ENCODE data around the gene FATE1. TPM values are rescaled to one million over a fixed set of nuclear protein-coding genes. Genes with fewer than 3 reads are reported as not detected.
A peak's percentile ranks its signal among the peaks of the same experiment; 100 is the strongest.

FATE1 gene
- total RNA-seq, 1 donor from 2014 or later, result not detected

DNA sequence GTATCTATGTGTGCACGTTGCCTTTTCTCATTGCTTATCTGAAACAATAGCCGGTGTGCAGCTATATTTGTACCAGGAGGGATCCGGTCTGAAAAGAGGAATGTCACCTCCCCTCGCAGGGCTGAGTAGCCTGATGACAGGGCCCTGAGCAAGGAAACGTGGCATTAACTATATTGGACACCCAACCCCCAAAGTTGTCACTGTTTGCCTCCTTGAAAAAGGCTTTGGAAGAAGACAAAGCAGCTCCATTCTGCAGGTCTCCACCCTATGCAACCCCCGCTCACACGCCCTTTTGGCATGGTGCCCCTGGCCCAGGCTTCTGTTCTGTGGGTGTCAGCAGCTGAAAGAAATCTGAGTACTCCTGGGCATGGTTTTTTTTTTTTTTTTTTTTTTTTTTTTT is 12.3 kb upstream of the FATE1 start:
- peak; percentile 79 for DNase-seq (ENCODE audit: low spot score)

DNA sequence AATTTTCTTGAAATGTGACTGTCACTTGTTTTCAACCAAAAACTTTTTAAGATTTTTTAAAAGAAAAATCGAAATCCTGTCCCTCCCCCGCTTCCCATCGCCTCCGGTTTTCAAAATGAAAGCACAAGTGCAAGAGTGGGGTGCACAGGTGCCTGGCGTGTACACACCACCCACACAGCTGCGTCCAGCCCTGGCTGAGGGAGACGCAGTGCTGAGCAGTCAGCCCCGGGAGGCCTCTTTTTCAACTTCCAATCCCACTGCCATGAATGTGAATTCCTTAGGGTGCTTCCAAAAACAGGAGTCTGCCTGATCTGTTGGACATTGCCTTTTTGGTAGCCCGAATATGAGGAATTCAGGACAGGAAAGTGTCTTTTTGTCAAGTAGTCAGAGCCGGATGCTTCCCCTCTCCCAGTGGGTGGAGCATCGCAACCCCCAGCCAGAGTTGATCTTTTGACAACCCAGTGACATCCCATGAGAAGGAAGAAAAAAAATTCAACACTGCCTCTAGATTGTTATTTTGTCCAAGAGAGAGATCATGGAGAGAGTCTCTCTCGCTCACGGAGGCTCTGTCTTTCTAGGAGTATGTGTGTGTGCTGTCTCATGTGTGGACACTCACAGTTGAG is 11.7 kb upstream of the FATE1 start:
- DNase-seq (ENCODE audit: low spot score), result peak; percentile 76

DNA sequence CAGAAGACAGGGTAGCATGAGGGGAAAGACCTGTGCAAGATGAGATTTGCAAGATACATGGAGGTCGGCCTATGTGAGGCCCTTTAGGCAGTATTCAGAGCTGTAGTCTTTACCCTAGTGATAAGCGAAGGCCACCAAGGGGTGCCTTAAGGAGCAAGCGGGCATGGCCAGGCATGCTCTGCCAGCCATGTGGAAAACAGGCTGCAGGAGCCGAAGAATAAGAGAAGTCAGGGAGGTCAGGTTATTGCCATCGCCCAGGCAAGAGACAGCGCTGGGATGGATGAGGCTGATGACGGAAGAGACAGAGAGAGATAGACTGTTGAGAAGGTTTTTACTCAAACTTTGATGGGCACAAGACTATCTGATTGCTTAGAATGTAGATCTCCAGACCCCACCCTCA is 7.0 kb upstream of the FATE1 start:
- no peak for DNase-seq (ENCODE audit: low spot score)

DNA sequence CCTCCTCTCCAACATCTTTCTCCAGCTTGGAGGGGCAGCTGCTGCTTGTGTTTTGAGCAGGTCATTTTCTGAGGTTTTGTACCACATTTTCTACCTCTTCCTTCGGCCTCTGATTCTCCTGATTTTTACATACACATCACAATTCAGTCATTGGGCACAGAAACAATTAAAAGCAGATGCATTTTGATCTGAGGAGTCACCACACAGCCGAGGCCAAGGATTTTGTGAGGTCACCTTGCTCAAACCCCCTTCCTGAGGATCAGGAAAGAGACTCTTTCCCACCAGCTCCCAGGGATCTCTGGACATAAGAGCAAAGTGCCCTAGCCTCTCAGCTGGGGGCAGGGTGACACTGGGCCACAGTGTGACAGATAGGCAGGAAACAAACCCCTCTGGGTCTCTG is 5.4 kb upstream of the FATE1 start:
- DNase-seq (ENCODE audit: low spot score), result no peak

DNA sequence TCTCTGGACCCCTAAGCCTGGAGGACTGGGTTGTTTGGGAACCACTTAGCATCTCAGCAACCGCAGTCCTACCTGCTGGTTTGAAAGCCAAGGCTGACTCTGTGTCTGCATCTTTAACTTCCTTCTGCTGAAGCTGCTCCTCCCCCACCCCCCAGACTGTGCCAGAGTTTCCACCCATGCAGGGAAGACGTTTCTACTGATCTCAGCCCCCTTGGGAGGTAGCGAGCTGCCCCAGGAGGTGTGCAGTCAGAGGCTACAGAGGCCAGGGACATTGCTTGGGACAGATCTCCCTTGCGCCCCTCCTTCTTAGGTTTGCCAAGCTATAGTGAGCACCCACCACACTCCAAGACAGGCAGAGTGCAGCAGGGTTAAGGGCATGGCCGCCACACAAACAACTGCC is 4.7 kb upstream of the FATE1 start:
- DNase-seq (ENCODE audit: low spot score), result peak; percentile 64

GRCh38 chrX:151711787-151712186 is 4.0 kb upstream of the FATE1 start:
- DNase-seq (ENCODE audit: low spot score), result no peak

GRCh38 chrX:151712253-151712652 is 3.6 kb upstream of the FATE1 start:
- DNase-seq (ENCODE audit: low spot score), result peak; percentile 76

GRCh38 chrX:151713849-151714248 is 2.0 kb upstream of the FATE1 start:
- peak; percentile 57 for DNase-seq (ENCODE audit: low spot score)

GRCh38 chrX:151714362-151714761 is 1.5 kb upstream of the FATE1 start:
- peak; percentile 26 for DNase-seq (ENCODE audit: low spot score)

GRCh38 chrX:151722241-151722846 is 6.5 kb downstream of the FATE1 start:
- DNase-seq (ENCODE audit: low spot score), result peak; percentile 83

DNA sequence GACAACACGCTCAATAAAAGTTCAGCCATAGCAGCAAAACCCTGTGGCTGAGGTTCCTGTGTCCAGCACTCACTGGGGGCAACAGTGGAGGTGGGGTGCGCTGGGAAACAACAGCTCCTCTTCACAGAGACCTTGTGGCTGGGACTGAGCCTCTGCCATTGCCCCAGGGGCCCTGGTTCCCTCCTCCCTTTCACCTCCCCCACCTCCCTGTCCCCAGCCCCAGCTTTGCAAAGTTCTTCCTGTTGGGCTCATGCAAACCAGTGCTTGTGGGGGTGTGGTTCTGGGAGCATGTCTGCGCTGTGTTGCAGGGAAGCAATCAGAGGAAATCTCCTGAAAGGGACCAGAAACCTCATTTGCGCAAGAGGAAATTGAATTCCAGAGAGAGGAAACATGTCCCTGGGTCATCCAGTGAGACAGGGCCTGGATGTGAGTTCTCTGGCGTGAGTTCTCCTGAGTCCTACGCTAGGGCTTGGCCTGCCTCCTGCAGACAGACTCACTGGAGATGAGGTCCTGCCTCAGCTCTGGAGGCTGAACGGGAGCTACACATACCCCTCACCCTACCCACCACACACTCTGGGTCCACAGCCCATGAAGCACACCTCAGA is 7.4 kb downstream of the FATE1 start:
- DNase-seq (ENCODE audit: low spot score), result peak; percentile 60

- DNase-seq (ENCODE audit: low spot score), result peak; percentile 64
These were observed 8.9 kb downstream of the FATE1 start for GRCh38 chrX:151724563-151725337.

DNA sequence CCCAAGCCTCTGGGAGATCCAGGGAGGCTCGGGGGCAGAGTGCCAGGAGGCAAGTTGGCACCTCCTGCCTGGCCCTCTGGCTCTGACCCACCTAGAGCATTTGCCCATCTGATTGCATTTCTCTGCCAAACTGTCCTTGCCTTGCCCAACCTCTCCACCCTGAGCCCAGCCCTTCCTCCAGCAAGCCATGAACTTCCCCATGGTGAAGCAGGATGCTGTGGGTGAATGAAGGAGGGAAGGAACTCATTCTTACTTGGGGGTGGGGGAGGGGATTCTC is 9.4 kb downstream of the FATE1 start:
- peak; percentile 35 for DNase-seq (ENCODE audit: low spot score)

DNA sequence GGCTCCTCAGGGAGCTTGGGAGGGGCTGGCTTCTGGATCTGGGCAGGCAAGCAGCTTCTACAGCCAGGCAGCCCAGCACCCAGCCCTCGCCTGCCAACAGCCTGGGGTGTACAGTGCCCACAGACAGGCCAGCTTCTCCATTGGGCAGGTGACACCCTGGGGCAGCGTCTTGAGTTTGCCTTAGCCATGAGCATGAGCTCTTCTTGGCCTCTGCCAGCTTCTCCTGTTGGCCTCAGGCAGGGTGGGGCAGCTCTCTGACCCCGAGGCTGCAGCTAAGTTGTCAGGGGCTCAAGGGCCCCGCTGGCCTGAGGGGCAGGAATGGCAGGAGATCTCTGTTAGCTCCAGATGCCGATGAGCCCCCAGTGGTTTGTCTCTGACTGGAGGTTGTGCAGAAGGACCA is 10.9 kb downstream of the FATE1 start:
- DNase-seq (ENCODE audit: low spot score), result peak; percentile 67

DNA sequence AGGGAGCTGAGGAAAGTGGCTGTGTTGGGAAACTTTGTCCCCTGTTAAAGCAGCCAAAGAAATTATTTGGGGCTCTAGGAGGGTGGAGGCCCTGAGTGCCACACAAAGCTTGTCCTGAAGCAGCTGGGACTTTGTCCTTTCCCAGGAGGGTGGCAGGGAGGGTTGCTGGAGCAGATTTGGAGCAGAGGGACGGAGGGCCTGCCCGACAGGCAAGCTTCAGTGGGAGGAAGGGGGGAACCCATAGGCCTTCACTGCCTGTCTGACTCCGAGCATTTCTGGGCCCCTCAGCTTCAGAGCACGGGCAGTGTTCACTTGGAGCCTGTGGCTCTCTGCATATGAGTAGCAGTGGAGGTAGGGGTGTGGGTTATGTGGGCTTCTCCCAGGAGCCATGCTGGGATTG is 11.5 kb downstream of the FATE1 start:
- DNase-seq (ENCODE audit: low spot score), result peak; percentile 67

DNA sequence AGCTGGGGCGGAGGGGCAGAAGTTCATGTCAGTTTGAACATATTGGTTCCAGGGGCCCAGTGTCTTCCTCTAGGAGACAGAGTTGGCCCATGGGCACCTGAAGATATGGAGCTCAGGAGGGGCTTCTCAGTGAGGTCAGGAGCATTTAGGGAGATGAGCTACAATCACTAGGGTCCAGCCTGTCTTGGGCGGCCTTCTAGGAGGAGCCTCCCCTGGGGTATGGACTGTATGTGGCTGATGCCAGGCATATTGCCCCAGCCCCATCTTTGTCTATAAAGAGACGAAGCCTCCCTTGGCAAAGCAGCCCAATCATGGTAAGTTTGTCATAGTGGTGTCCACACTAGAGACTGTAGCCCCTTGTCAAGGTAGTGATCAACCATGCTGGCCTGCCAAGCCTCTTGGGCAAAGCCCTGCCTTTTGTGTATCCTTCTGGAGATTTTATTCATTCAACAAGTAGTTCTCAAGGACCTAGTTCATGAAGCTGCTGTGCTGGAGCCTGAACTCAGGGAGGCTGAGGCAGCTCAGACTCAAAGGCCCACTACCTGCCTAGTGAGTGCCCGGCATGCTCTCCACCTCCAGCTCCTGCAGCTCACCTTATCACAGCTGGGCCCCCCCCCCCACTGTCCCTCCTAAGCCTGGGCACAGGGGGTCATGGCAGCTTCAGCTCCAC is 13.4 kb downstream of the FATE1 start:
- DNase-seq (ENCODE audit: low spot score), result peak; percentile 71

DNA sequence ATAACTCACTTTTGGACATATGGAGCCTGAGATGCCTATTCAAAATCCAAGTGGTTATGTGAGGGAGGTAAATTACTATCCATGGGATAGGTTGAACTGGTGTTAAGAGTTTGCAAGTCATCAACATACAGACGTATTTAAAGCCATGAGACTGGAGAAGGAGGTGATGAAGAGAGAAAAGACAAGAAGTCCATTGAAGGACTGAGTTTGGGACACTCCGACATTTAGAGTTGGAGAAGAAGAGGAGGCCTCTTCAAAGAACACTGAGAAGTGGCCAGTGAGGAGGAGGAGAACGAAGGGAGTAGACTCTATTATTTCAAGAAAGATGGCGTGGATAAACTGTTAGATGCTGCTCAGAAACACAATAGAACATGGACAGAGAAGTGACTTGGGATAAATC is 18.6 kb downstream of the FATE1 start, which contains the start of gene CNGA2:
TSS of gene CNGA2 (plus strand) at position 301 of the 400 bp plus-strand sequence. CDS start 3,738 bp downstream, outside the sequence.
- no peak for DNase-seq (ENCODE audit: low spot score)

GRCh38 chrX:151735219-151735618 is 19.4 kb downstream of the FATE1 start:
- DNase-seq (ENCODE audit: low spot score), result peak; percentile 18

DNA sequence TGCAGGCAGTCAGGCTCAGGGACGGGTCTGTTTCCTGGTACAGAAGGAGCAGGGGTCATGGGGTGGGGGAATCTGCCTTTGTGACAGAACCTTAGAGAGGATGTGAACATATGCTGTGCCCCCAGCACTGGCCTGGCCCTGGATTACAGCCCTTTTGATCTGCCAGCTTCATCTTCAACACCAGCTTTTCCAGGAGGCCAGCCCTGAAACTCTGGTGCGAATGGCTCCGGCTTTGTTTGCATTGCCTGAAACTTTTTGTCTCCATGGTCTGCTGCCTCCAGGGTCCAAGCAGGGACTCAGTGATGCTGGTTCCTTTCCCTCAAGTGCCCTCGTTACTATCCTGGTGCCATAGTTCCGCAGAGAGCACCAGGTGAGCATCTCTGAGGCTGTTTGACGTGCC is 20.9 kb downstream of the FATE1 start:
- peak; percentile 49 for DNase-seq (ENCODE audit: low spot score)

DNA sequence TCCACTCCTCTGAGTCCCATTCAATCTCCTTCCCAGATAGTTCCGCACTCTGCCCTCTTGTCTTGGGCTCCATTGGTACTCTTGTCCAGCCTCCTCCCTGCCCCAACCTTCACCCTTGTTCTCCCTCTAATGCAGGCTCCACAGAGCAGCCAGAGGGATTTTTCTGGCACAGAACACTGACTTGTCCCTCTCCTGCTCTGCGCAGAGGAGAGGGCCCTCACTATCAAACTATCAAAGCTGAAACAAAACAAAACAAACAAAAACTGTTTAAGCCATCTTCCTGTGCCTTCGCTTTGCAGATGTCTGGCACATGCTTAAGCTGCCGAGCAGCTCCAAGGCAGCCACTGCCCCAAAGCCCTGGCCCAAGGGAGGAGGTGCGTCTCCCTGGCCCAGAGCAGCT is 21.7 kb downstream of the FATE1 start:
- peak; percentile 65 for DNase-seq (ENCODE audit: low spot score)

DNA sequence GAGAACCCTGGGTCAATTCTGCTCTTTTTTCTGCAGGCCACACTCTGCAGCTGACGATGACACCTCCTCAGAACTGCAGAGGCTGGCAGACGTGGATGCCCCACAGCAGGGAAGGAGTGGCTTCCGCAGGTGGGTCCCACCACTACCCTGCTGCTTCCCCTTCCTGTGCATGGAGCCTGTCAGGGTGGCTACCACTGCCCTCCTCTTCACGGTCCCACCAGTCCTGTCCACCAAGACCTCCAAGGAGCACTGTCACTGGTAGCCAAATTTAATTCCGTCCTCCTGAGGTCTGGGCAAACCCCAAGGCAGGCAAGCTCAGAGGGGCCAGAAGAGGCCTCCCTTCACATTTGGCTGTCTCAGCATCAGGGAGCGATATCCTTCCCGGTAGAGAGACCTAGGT is 22.9 kb downstream of the FATE1 start:
- DNase-seq (ENCODE audit: low spot score), result peak; percentile 59

GRCh38 chrX:151741606-151742005 is 25.8 kb downstream of the FATE1 start:
- DNase-seq (ENCODE audit: low spot score), result peak; percentile 60
